Suprapubic skin (tissue), 4 donors: Measurements from ENCODE around the gene ZBTB5.

Experiments
- CTCF ChIP-seq, 2 donors: fragments of 200-600 bp in 1 of 2; fragments of 450-650 bp in 1 of 2; sonication (generic) in 1 of 2; IDR thresholded peaks; one replicate each; pipeline ENCODE4 v1.5.1; 2016 to 2019; ENCODE audit warnings: antibody characterized with exemption in 2 of 2, mild to moderate bottlenecking in 1 of 2, moderate library complexity in 1 of 2
- EP300 ChIP-seq: sonication (generic); formaldehyde crosslinking; IDR thresholded peaks from one replicate; pipeline ENCODE4 v1.6.1; 2017; ENCODE audit warnings: antibody characterized with exemption
- POLR2A ChIP-seq, 2 donors: fragments of 450-650 bp; IDR thresholded peaks; one replicate each; pipeline ENCODE4 v1.6.1; 2017; ENCODE audit warnings: antibody characterized with exemption in 2 of 2, mild to moderate bottlenecking in 2 of 2, moderate library complexity in 2 of 2
- POLR2AphosphoS5 ChIP-seq, 3 donors: sonication (generic); formaldehyde crosslinking; IDR thresholded peaks; one replicate each; pipeline ENCODE4 v1.6.1; 2017; ENCODE audit warnings: antibody characterized with exemption in 3 of 3

- TF ChIP-seq POLR2A (IDR thresholded peaks at IDR 0.05) (no peak), CTCF (IDR thresholded peaks at IDR 0.05) (no peak), EP300 (no peak), POLR2AphosphoS5 (IDR thresholded peaks at IDR 0.05) (no peak)
Observed at GRCh38 chr9:37449862-37450632, 15.2 kb downstream of the ZBTB5 start.
